H1 (cell line): Measurements from ENCODE around the gene P3H3. TPM values are rescaled to one million over a fixed set of nuclear protein-coding genes. Genes with fewer than 3 reads are reported as not detected.

Source experiments
- ASH2L ChIP-seq: fragments of 200-600, 300-600 bp; sonication (generic); IDR thresholded peaks from one replicate; pipeline ENCODE4 v1.7.1; 2017; ENCODE audit warnings: low read length
- ATF3 ChIP-seq: IDR thresholded peaks from 2 replicates; pipeline ENCODE4 v1.6.1; 2011; ENCODE audit warnings: low read depth, mild to moderate bottlenecking, low read length; ENCODE audit not compliant: insufficient read depth
- BACH1 ChIP-seq: IDR thresholded peaks from 2 replicates; pipeline ENCODE4 v1.6.1; 2012; ENCODE audit warnings: low read length, improper control_type of control experiment
- CEBPB ChIP-seq: IDR thresholded peaks from 2 replicates; pipeline ENCODE4 v1.6.1; 2012; ENCODE audit warnings: low read depth, low read length
- CTBP2 ChIP-seq: IDR thresholded peaks from 2 replicates; pipeline ENCODE4 v1.7.0; 2011; ENCODE audit warnings: borderline replicate concordance, mild to moderate bottlenecking, moderate library complexity, mixed read lengths, low read length; ENCODE audit not compliant: insufficient read depth, insufficient read length
- EP300 ChIP-seq, 2 experiments: IDR thresholded peaks; 1 replicate in 1 of 2; 2 replicates in 1 of 2; pipeline ENCODE4 v1.6.1; 2011 to 2012; ENCODE audit warnings: low read depth in 2 of 2, low read length in 2 of 2, mild to moderate bottlenecking in 2 of 2, borderline replicate concordance in 1 of 2, inconsistent platforms in 1 of 2, moderate library complexity in 1 of 2
- HDAC2 ChIP-seq, 2 experiments: fragments of 300-600 bp in 1 of 2; sonication (generic) in 1 of 2; IDR thresholded peaks; 2 replicates each; pipeline ENCODE4 v1.6.1; 2011 to 2012; ENCODE audit warnings: low read depth in 2 of 2, low read length in 2 of 2, mild to moderate bottlenecking in 2 of 2, moderate library complexity in 2 of 2, borderline replicate concordance in 1 of 2, inconsistent platforms in 1 of 2
- KDM1A ChIP-seq: fragments of 200-600, 300-600 bp; sonication (generic); IDR thresholded peaks from 2 replicates; pipeline ENCODE4 v1.7.1; 2016; ENCODE audit warnings: mild to moderate bottlenecking, low read length, borderline replicate concordance
- POLR2A ChIP-seq, 2 experiments: IDR thresholded peaks; 1 replicate in 1 of 2; 2 replicates in 1 of 2; pipeline ENCODE4 v1.6.1; 2011; ENCODE audit warnings: low read depth in 2 of 2, low read length in 2 of 2, mild to moderate bottlenecking in 2 of 2; ENCODE audit errors: control extremely low read depth in 1 of 2
- RAD21 ChIP-seq, 2 experiments: IDR thresholded peaks in 1 of 2; conservative IDR thresholded peaks in 1 of 2; 2 replicates each; pipeline ENCODE4 v1.6.1; 2011; ENCODE audit warnings: low read depth in 2 of 2, low read length in 2 of 2, improper control_type of control experiment in 1 of 2, inconsistent platforms in 1 of 2, mild to moderate bottlenecking in 1 of 2, moderate library complexity in 1 of 2
- RBBP5 ChIP-seq: IDR thresholded peaks from 2 replicates; pipeline ENCODE4 v1.7.1; 2012; ENCODE audit warnings: low read depth, mild to moderate bottlenecking, inconsistent platforms, low read length, moderate library complexity, borderline replicate concordance
- TAF7 ChIP-seq: optimal IDR thresholded peaks from 2 replicates; pipeline ENCODE3; 2011; ENCODE audit warnings: low read depth, mild to moderate bottlenecking, inconsistent platforms, low read length, moderate library complexity, borderline replicate concordance
- TEAD4 ChIP-seq: IDR thresholded peaks from 2 replicates; pipeline ENCODE4 v1.6.1; 2012; ENCODE audit warnings: low read depth, low read length, inconsistent platforms, mixed read lengths
- polyA plus RNA-seq, 7 experiments: library from polyadenylated mRNA; depleted of rRNA in 3 of 7; stranded (reverse) in 5 of 7; unstranded in 2 of 7; fragments of >200 nt in 5 of 7; fragments of 200-250 nt in 2 of 7; gene quantifications; 1 replicate in 5 of 7; 2 replicates in 1 of 7; 4 replicates in 1 of 7; pipeline versions ENCODE4 v1.2.1 to v1.2.3, GENCODE V29; 2011 to 2013; ENCODE audit warnings: missing spikeins in 2 of 7, mixed read lengths in 2 of 7
- total RNA-seq: library from RNA; stranded (reverse); fragmentation: NEBNext Ultra II Directional; extraction: Animal tissue kit (Norgen Biotek cat#: 25700); gene quantifications from 2 replicates; pipeline ENCODE4 v1.2.1, GENCODE V29; 2021

P3H3 gene
- total and polyA plus RNA-seq, 2 of the 8 experiments (the other 6 are each of a cell fraction or from before 2014, with no cell fraction given): 22.9 to 43.5 TPM

- peak; percentile 29 for TF ChIP-seq CTBP2
- no peak for TF ChIP-seq EP300 (IDR thresholded peaks at IDR 0.05; ENCODE audit: borderline replicate concordance in 1 of 2, low read depth in 2 of 2, low read length in 2 of 2)
- TF ChIP-seq KDM1A: no peak
- no peak for TF ChIP-seq CEBPB
- TF ChIP-seq RAD21 (IDR thresholded peaks at IDR 0.05 in 1 of 2, conservative IDR thresholded peaks at IDR 0.05 in 1 of 2; ENCODE audit: low read depth in 2 of 2, low read length in 2 of 2): no peak
- peak; percentile 21; the same call in 1 of the 2 replicates for TF ChIP-seq RBBP5
- peak; percentile 16 for TF ChIP-seq ASH2L
- no peak for TF ChIP-seq ATF3
- peak; percentile 27 for TF ChIP-seq TAF7
- no peak for TF ChIP-seq TEAD4
- TF ChIP-seq BACH1: no peak
- TF ChIP-seq HDAC2 (IDR thresholded peaks at IDR 0.05; ENCODE audit: borderline replicate concordance in 1 of 2, low read depth in 2 of 2, low read length in 2 of 2): no peak; a peak in 1 of 4 replicates
- TF ChIP-seq POLR2A (IDR thresholded peaks at IDR 0.05; ENCODE audit: control extremely low read depth in 1 of 2, low read depth in 2 of 2, low read length in 2 of 2): peak in 1 of 2 experiments; percentile 30; a peak in 1 of 3 replicates
These were observed at the start of gene P3H3 (continued) for GRCh38 chr12:6827982-6828780.
